Vagina (tissue), 2 donors: ENCODE data around the gene ALK. TPM values are rescaled to one million over a fixed set of nuclear protein-coding genes. Genes with fewer than 3 reads are reported as not detected.
A peak's percentile ranks its signal among the peaks of the same experiment; 100 is the strongest.

ENCODE experiments used
- DNase-seq, 2 donors: peaks; one replicate each; pipeline ENCODE4 v3.0.0-alpha.2; 2017; ENCODE audit errors: extremely low spot score in 2 of 2
- H3K27ac ChIP-seq: fragments of 200-600 bp; sonication (generic); one replicate; pipeline ENCODE4 v1.5.1; 2019
- H3K27me3 ChIP-seq: fragments of 200-600 bp; sonication (generic); one replicate; pipeline ENCODE4 v1.5.1; 2019
- H3K36me3 ChIP-seq, 2 donors: fragments of 200-600 bp; sonication (generic); one replicate each; pipeline ENCODE4 v1.5.1; 2017 to 2019
- H3K4me1 ChIP-seq: fragments of 200-600 bp; sonication (generic); one replicate; pipeline ENCODE4 v1.5.1; 2019
- H3K4me3 ChIP-seq, 2 donors: fragments of 200-600 bp; sonication (generic); 1 replicate in 1 of 2; 2 replicates in 1 of 2; pipeline ENCODE4 v1.5.1; 2016 to 2019
- H3K9me3 ChIP-seq: fragments of 200-600 bp; sonication (generic); one replicate; pipeline ENCODE4 v1.5.1; 2019
- CTCF ChIP-seq, 3 experiments: fragments of 450-650 bp in 2 of 3; fragments of 200-600 bp in 1 of 3; sonication (generic) in 1 of 3; IDR thresholded peaks; one replicate each; pipeline ENCODE4 v1.5.1; 2017 to 2019; ENCODE audit warnings: antibody characterized with exemption in 3 of 3, mild to moderate bottlenecking in 2 of 3, moderate library complexity in 2 of 3
- POLR2A ChIP-seq, 2 donors: fragments of 450-650 bp; IDR thresholded peaks; one replicate each; pipeline ENCODE4 v1.6.1; 2017; ENCODE audit warnings: antibody characterized with exemption in 2 of 2, mild to moderate bottlenecking in 2 of 2, moderate library complexity in 2 of 2
- POLR2AphosphoS5 ChIP-seq, 2 donors: sonication (generic); formaldehyde crosslinking; IDR thresholded peaks; one replicate each; pipeline ENCODE4 v1.9.0; 2017; ENCODE audit warnings: antibody characterized with exemption in 2 of 2, mild to moderate bottlenecking in 2 of 2, low read depth in 1 of 2; ENCODE audit not compliant: insufficient read depth in 1 of 2
- intact Hi-C: fragments of 100-400 bp; cut with DNase I; formaldehyde crosslinking; loops from one replicate; pipeline ENCODE4 v1.15.1; 2023
- total RNA-seq: library from RNA; depleted of rRNA; stranded (reverse); fragments of >200 nt; gene quantifications from one replicate; pipeline ENCODE4 v1.2.3, GENCODE V29; 2016

The ALK gene
- total RNA-seq, 1 donor from 2014 or later: 0.74 TPM

- Histone ChIP-seq H3K4me3 (no peak overlapping the region), H3K27ac (no peak overlapping the region), H3K9me3 (no peaks in the 10 kb centered on the region), H3K4me1 (no peaks in the 10 kb centered on the region), H3K27me3 (no peaks in the 10 kb centered on the region), H3K36me3 (no peaks in the 10 kb centered on the region)
- no peak for TF ChIP-seq CTCF (IDR thresholded peaks at IDR 0.05)
- TF ChIP-seq POLR2AphosphoS5 (IDR thresholded peaks at IDR 0.05; ENCODE audit: insufficient read depth in 1 of 2, low read depth in 1 of 2): no peak
- TF ChIP-seq POLR2A (IDR thresholded peaks at IDR 0.05): no peak
- intact Hi-C loops: no loop called here
- DNase-seq: peak in 1 of 2 donors; percentile 0
Measured at GRCh38 chr2:29520001-29520400, 401.4 kb downstream of the ALK start.

GRCh38 chr2:29519338-29519925 lies 402.0 kb downstream of the ALK start:
- H3K27ac ChIP-seq: no peak overlapping the region
- intact Hi-C loops: no loop called here
- no peaks in the 10 kb centered on the region for H3K9me3 ChIP-seq
- no peaks in the 10 kb centered on the region for H3K36me3 ChIP-seq
- H3K27me3 ChIP-seq: no peaks in the 10 kb centered on the region
- TF ChIP-seq POLR2A (IDR thresholded peaks at IDR 0.05) (no peak), CTCF (IDR thresholded peaks at IDR 0.05) (no peak), POLR2AphosphoS5 (IDR thresholded peaks at IDR 0.05; ENCODE audit: insufficient read depth in 1 of 2, low read depth in 1 of 2) (no peak)
- H3K4me1 ChIP-seq: no peaks in the 10 kb centered on the region
- H3K4me3 ChIP-seq: no peak overlapping the region
- peak in 1 of 2 donors; percentile 56 for DNase-seq

GRCh38 chr2:29518646-29519337 lies 402.6 kb downstream of the ALK start:
- intact Hi-C loops: no loop called here
- TF ChIP-seq CTCF (IDR thresholded peaks at IDR 0.05) (no peak), POLR2A (IDR thresholded peaks at IDR 0.05) (no peak), POLR2AphosphoS5 (IDR thresholded peaks at IDR 0.05; ENCODE audit: insufficient read depth in 1 of 2, low read depth in 1 of 2) (no peak)

GRCh38 chr2:29518010-29518409 lies 403.4 kb downstream of the ALK start:
- Histone ChIP-seq H3K4me3 (no peak overlapping the region), H3K9me3 (no peaks in the 10 kb centered on the region), H3K4me1 (no peaks in the 10 kb centered on the region), H3K27ac (no peak overlapping the region), H3K27me3 (no peaks in the 10 kb centered on the region), H3K36me3 (no peaks in the 10 kb centered on the region)
- TF ChIP-seq POLR2AphosphoS5 (IDR thresholded peaks at IDR 0.05; ENCODE audit: insufficient read depth in 1 of 2, low read depth in 1 of 2) (no peak), POLR2A (IDR thresholded peaks at IDR 0.05) (no peak), CTCF (IDR thresholded peaks at IDR 0.05) (no peak)
- intact Hi-C loops: no loop called here
- peak in 1 of 2 donors; percentile 6 for DNase-seq

More at GRCh38 chr2:29518646-29519337, 402.6 kb downstream of the ALK start:
- DNase-seq: no peak
- no peaks in the 10 kb centered on the region for H3K4me1 ChIP-seq
- H3K9me3 ChIP-seq: no peaks in the 10 kb centered on the region
- H3K27me3 ChIP-seq: no peaks in the 10 kb centered on the region
- no peak overlapping the region for H3K27ac ChIP-seq
- no peaks in the 10 kb centered on the region for H3K36me3 ChIP-seq
- H3K4me3 ChIP-seq: no peak overlapping the region

- Histone ChIP-seq H3K27ac (no peak overlapping the region), H3K4me3 (no peak overlapping the region), H3K27me3 (no peaks in the 10 kb centered on the region), H3K4me1 (no peaks in the 10 kb centered on the region), H3K36me3 (no peaks in the 10 kb centered on the region), H3K9me3 (no peaks in the 10 kb centered on the region)
- intact Hi-C loops: no loop called here
- TF ChIP-seq POLR2A (IDR thresholded peaks at IDR 0.05): no peak
- no peak for TF ChIP-seq CTCF (IDR thresholded peaks at IDR 0.05)
- TF ChIP-seq POLR2AphosphoS5 (IDR thresholded peaks at IDR 0.05; ENCODE audit: insufficient read depth in 1 of 2, low read depth in 1 of 2): no peak
- DNase-seq: peak in 1 of 2 donors; percentile 1
Measured at GRCh38 chr2:29517413-29517812, 404.0 kb downstream of the ALK start.
